ENCODE results near the gene MAU2. TPM values are rescaled to one million over a fixed set of nuclear protein-coding genes. Genes with fewer than 3 reads are reported as not detected.

Gene MAU2
- total and polyA plus RNA-seq, 10 of the 15 experiments (the other 5 are each of a cell fraction or from before 2014, with no cell fraction given), result 1.8 to 47.2 (median 22.1) TPM

- TF ChIP-seq CHD4 (IDR thresholded peaks at IDR 0.05) (no peak), CHD2 (IDR thresholded peaks at IDR 0.05; ENCODE audit: borderline replicate concordance, low read depth, low read length) (peak; percentile 98), BCLAF1 (IDR thresholded peaks at IDR 0.05) (no peak), RAD21 (IDR thresholded peaks at IDR 0.05; ENCODE audit: insufficient read depth, low read depth, low read length) (peak; percentile 51), NFXL1 (IDR thresholded peaks at IDR 0.05; ENCODE audit: borderline replicate concordance) (no peak), PBX3 (IDR thresholded peaks at IDR 0.05; ENCODE audit: insufficient replicate concordance, low read depth, low read length) (peak; percentile 98), POLR2A (IDR thresholded peaks at IDR 0.05; ENCODE audit: low read depth, low read length) (peak; percentile 80), ZSCAN29 (IDR thresholded peaks at IDR 0.05) (no peak), STAT1 (conservative IDR thresholded peaks at IDR 0.05) (no peak), CREB1 (IDR thresholded peaks at IDR 0.05; ENCODE audit: low read depth) (peak; percentile 94), MAX (IDR thresholded peaks at IDR 0.05; ENCODE audit: low read depth, low read length) (no peak; the same call in 1 of the 2 replicates), CEBPB (IDR thresholded peaks at IDR 0.05; ENCODE audit: borderline replicate concordance in 1 of 2, low read depth in 2 of 2, low read length in 2 of 2) (peak in 1 of 2 experiments; percentile 62; a peak in 1 of 4 replicates), IKZF2 (IDR thresholded peaks at IDR 0.05) (no peak; a peak in 1 of 4 replicates), BHLHE40 (IDR thresholded peaks at IDR 0.05; ENCODE audit: borderline replicate concordance in 1 of 2, low read depth in 2 of 2, low read length in 1 of 2) (peak in 1 of 2 experiments; percentile 62; a peak in 2 of 4 replicates), REST (IDR thresholded peaks at IDR 0.05; ENCODE audit: low read depth, low read length) (no peak), ZNF592 (IDR thresholded peaks at IDR 0.05) (no peak), SPI1 (IDR thresholded peaks at IDR 0.05; ENCODE audit: borderline replicate concordance, insufficient read depth, low read depth, low read length) (no peak)
Observed at GRCh38 chr19:19385131-19385895, 64.7 kb downstream of the MAU2 start (continued).
